HCT116 (cell line): ENCODE results near the gene TMEM205.

Source experiments
- CEBPB ChIP-seq: IDR thresholded peaks from 2 replicates; pipeline ENCODE4 v1.6.1; 2012; ENCODE audit warnings: low read depth
- EGR1 ChIP-seq: IDR thresholded peaks from 2 replicates; pipeline ENCODE4 v1.6.1; 2012; ENCODE audit warnings: low read depth

DNA sequence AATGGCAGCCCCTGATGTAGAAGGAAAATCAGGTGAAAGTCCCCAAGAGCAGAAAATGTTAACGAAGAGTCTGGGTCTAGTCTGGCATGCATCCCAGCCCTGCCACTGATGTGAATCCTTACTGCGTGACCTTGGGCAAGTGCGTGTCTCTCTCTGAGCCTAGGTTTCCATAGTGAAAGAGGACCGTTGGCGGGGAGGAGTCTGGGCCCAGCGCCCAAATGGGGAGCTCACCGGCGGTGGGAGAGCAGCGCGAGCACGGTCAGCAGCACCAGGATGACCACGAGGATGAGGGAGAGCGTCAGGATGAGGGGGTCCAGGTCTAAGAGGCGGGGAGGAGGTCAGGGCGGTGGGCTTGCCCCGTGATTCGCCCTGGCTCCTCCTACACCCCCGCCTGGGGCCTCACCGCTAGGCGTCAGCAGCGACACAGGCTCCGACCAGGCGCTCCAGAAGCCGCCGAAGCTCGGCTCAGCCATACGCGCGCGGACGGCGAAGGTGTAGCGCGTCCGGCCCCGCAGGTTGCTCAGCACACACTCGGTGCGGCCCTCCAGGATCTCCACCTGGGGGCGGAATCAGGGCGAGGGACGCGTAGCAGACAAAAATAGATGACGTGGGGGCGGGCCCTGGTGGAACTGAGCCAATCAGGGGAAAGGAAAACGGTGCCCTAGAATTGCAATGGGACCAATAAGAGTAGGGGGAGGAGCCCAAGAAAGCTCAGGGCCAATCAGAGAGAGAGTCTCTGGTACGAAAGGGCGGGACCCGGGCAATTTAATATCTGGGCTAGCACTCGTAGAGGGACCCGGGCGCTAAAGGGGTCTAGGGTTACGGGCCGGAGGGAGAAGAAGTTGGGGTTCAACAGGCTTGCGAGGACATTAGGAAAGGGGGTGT lies 34.8 kb upstream of the TMEM205 start:
- TF ChIP-seq EGR1 (no peak), CEBPB (no peak)
